ENCODE results near the gene SLC25A47.
A peak's percentile ranks its signal among the peaks of the same experiment; 100 is the strongest.
"Not testable (repeated sequence)": the region's sequence is repeated elsewhere in the genome, so short reads cannot be mapped to it uniquely, and the experiment has no call there.

Gene SLC25A47

DNA sequence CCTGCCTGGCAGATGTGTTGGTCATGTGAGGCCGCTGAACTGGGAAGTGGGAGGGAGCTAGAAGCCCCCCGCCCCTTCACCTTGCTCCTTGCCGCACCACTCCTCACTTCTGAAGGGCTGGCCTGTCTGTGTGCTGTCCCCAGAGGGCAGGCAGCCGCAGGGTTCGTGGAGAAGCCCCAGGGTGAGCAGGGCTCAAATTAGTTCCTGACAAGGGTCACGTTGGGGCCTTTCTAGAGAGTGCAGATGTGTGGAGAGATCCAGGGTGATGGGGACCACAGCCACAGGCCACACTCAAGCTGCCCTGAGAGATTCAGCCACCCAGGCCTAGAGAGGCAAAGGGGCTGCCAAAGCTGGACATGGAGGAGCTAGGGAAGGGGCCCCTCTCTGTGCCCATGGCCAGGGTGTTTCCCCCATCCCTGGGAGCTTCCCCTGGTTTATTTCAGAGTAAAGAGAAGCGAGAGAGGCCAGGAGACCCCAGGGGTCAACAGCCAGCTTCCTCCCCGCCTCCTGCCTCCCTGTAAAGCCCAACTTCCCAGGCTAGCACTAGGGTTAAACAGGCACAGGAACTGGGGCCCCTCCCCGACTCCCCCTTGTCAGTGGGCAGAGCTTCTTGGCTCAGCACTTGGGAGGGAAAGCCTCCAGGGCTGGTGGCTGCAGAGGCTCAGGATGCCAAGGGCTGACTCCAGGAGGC is 33.1 kb upstream of the SLC25A47 start:
- FAIRE-seq, result no peak

DNA sequence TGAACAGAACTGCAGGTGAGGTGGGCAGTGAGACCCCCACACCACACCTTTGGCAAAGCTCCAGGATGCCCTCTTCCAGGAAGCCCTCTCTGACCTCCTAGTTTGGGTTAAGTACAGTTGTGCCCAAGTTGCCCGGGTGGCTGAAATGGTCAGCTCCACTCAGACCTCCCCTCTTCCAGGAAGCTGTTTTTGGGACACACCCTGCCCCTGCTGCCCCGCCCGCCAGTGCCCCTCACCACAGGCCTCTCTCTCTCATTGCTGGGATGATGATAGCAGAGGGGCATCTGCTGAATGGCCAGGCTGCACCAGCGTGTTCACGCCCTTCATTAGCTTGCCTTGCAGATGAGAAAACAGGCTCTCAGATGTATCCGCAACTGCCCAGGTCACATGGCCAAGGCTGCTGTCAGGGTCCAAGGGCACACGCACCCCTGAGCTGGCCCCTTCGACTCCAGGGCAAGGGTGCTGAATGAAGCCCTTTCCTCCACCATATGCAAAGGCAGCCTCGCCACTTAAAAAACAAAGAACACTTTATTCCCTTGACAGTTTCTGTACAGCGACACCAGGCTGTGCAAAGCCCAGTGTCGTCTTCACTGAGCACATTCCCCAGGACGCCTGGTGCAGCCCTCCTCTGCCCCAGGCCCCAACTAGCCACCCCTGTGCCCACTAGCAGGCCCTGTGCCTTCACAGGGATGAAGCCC is 32.4 kb upstream of the SLC25A47 start:
- DNase-seq (ENCODE audit: low spot score) (no peak), FAIRE-seq (no peak)

More for the DNA sequence above, 33.1 kb upstream of the SLC25A47 start:
- DNase-seq (ENCODE audit: low spot score), result no peak

DNA sequence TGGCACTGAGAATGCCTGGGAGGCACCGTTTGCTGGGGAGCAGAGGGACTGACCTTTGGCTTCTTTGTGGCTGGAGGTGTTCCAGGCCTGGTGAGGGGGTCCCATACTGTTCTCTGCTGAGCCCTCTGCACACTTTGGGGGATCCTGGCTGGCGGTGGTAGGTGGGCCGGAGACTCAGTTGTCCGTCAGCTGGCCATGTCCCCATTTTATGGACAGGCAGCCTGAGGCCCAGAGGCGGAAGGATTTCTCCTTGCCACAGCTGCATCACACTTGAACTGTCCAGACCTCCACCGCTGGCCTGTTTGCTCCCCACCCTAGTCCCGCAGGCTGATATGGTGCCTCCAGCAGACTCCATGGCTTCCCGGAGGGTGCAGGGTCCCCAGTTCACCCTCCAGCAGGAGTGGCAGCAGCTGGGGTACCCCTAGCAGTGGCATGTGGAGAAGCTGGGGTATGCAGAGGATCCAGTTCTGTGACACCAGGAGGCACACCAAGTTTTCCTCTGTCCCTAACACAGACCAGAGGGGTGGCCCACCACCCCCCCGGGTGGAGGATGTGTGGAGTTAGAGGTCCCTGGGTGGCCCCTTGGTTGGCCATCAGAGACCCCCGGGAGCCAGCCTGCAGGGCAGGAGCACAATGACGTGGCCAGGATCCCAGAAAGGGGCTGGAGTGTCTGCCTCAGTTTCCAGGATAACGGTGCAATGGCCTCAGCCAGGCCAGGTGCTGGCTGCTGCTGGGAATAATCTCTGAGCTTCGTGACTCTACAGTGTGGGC is 31.6 kb upstream of the SLC25A47 start:
- no peak for DNase-seq (ENCODE audit: low spot score)
- FAIRE-seq, result no peak

DNA sequence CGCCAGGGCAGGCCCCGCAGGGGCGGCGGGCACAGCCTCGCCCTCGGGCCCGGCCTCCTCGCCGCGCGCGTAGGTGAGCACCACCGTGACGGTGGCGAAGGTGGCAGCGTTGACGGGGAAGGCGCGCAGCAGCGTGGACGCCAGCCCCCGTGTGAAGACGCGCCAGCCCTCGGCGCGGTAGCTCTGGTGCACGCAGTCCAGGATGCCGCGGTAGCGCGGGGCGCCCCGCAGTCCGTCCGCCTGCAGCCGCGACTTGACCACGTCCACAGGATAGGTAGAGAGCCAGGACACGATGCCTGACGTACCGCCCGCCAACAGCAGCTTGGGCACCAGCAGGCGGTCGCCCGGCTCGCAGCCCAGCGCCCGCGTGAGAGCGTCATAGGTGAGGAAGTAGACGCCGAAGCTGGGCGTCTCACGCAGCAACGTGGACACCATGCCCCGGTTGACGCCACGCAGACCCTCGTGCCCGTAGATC is 30.8 kb upstream of the SLC25A47 start:
- DNase-seq (ENCODE audit: low spot score), result no peak
- no peak for FAIRE-seq

DNA sequence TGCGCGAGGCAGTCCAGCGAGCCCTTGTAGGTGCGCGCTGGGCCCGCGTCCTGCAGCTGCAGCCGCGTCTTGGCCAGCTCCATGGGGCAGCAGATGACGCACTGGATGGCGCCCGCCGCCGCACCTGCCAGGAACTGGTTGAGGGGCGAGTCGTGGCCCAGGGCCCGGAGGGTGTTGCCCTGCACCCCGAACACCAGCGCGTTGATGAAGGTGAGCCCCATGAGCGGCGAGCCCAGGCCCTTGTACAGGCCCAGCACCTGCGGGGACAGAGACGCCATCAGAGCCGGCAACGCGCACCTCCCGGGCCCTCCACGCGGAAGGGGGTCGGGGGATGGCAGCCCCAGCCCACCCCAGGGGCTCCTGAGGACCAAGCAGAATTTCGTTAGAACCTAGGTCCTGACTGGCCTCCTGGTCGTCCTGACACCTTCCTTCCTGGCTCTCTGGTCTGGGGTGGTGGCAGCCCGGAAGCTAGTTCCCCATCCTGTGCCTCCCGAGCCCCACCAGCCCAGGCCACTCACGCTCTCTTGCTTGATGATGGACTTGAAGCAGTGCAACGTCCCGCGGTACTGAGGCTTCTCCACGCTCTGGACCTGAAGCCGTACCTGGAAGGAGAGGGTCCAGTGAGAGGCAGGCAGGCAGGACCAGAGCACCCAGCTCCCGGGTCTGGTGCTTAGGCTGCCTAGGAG is 30.2 kb upstream of the SLC25A47 start:
- no peak for FAIRE-seq
- no peak for DNase-seq (ENCODE audit: low spot score)

DNA sequence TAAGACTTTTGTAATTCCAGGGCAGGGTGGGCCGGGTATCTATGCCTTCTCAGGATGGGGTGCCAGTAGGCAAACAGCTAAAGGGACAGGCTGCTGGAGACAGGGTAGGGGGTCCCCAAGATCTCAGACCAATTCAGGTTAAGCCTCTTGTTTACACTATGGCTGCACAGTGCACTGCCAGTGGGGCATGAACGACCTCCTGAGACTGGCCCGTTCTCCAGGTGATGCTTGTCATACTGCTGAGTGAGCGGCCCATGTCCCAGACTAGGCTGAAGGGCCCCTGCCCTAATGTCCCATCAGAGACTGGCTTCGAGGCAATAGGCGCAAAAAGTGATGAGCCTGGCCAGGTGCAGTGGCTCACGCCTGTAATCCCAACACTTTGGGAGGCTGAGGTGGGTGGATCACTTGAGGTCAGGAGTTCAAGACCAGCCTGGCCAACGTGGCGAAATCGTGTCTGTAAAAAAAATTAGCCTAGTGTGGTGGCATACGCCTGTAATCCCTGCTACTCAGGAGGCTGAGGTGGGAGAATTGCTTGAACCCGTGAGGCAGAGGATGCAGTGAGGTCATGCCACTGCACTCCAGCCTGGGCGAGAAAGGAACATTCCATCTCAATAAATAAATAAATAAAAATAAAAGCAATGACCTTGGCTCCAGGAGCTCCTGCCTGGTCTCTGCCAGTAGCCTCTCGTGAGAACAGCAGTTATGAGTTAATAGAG is 29.5 kb upstream of the SLC25A47 start:
- DNase-seq (ENCODE audit: low spot score) (no peak), FAIRE-seq (no peak)

DNA sequence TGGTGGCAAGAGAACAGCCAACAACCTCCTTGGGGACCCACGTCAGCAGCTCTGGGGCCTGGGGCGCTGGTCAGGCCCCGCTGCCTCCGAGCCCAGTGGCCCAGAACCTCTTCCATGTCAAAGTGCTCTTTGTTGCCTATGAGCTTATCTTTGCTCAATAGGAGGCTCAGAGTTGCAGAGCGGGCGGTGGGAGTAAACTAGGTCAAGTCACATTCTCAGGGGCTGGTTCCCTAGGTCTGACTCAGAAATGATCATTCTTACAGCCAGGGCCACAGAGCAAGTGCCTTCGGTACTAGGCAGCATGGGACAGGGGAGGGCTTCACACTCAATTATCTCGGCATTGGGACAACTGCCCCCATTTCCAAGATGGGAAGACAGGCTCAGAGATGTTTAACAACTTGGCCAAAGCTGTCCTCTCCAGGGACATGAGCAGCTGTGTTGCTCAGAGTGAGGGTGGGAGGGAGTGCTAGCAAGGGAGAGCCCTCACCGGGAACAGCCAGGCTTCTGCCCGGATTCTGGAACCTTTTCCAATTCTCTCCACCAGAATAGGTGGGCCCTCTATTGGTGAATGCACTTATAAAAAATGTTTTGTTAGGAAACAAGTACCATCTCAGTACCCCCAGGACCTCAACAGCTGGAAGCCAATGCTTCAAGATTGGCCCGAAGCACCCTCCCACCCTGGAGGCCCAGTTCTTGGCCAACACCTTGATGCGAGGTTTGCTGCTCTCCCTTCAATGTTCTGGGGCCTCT is 28.8 kb upstream of the SLC25A47 start:
- DNase-seq (ENCODE audit: low spot score), result peak; percentile 3
- no peak for FAIRE-seq

DNA sequence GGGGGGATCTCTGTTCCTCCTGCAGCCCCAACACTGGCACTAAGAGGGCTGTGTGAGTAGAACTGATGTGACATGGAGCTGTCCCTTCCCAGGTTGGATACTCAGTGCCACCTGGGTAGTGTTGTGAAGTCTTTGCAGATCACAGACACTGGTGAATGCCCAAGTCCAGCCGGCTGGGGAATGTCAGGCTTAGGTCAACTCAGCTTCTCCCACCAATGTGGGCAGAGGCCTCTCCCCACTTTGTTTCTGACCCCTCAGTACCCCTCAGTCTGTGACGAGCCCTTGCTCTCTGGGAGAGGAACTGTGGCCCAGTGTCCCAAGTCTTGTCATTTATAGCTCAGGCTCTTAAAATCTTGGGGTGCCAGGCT is 28.2 kb upstream of the SLC25A47 start:
- FAIRE-seq (no peak), DNase-seq (ENCODE audit: low spot score) (no peak)

DNA sequence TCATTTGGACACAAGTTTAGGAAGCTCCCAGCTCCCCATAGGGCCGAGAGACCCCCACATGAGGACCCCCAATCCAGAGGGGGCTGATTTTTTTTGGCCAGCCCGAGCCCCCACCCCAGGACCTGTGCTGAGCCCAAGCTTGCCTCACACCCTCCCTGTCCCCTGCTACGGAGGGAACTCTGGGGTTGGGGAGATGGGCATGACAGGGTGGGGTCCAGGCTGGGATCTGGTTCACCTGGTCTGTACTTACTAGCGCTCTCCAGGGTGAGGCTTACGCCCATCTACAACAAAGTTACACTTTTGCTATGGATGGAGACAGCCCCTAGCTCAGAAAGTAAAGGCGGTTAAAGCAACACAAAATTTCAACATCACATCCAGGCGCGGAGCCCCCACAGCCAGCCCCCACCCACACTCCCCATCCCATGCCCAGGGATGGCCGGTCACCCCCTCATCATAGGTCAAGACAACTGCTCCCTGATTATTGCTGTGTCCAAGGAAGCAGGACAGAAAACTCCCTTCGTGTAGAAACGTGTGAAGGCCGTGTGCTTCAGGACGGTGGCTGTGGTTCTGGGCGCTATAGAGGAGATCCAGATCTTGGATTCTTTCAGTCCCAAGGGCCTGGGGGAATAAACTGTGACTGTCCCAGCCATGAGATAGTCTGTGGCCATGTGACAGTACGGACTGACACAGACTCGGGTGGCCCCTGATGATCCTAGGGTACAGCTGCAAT is 27.6 kb upstream of the SLC25A47 start:
- FAIRE-seq (no peak), DNase-seq (ENCODE audit: low spot score) (no peak)

DNA sequence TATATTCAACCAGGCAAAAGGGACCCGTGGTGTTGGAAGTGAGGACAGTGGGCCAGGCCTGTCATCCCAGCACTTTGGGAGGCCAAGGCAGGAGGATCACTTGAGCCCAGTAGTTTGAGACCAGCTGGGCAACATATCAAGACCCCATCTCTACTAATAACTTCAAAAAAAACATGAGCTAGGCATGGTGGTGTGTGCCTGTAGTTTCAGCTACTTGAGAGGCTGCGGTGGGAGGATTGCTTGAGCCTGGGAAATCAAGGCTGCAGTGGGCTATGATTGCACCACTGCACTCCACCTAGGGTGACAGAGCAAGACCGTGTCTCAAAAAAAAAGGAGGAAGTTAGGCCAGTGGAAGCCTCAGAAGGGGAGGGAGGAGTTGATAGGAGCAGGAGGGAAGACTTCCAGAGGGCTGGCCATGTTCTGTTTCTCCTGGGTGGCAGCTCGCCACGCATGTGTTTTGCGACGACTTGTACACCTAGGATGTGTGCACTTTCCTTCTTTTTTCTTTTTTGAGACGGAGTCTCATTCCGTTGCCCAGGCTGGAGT is 27.0 kb upstream of the SLC25A47 start:
- FAIRE-seq (no peak), DNase-seq (ENCODE audit: low spot score) (no peak)

DNA sequence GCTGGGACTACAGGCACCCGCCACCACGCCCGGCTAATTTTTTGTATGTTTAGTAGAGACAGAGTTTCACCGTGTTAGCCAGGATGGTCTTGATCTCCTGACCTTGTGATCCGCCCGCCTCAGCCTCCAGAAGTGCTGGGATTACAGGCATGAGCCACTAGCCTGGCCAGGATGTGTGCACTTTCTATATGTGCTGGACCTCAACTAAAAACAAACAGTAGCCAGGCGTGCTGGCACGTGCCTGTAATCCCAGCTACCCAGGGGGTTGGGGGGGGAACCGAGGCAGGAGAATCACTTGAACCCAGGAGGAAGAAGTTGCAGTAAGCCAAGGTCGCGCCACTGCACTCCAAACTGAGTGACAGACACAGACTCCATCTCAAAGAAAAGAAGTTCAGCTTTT is 26.4 kb upstream of the SLC25A47 start:
- not testable (repeated sequence) for FAIRE-seq; DNase-seq (ENCODE audit: low spot score)

DNA sequence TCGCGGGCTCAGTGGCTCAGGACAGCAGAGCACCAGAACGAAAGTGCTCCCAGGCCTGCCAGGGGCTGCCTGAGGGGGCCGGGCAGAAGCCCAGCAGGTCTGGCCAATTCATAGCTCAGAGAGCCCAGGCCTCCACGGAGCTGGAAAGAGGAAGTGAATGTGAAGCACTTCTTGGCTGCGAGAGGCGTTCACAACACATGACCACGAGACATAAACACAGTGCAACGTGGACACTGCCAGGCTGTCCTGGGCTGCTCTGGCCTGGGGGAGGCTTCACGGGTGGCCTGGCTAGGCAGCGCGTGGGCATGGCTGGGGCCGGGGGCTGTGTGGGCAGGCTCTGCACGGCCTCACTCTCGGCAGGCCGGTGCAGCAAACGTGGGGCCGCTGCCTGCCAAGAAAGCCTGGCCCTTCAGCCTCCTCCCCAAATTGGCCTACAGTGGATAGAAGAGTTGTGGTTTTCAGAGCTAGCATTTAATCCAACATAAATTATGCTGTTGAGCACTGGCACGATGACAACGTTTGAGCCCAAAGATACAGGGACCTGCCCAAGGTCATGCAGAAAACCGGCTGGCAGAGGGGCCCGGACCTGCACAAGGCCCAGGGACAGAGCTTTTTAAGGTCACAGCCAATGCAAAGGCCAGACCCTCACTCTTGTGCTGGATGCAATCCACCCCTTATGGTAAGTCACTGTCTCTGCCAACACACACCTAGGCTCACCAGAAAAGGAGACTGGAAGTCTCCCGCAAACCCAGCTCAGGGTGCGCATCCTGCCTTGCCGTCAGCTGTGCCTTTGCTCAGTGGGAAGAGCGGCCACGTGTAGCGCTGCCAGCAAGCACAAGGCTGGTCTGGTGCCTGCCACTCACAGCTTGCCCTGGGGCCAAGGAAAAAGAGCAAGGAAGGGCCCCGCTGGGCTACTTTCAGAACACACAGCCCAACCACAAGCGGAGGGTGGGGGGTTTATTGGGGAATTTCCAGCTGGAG is 25.5 kb upstream of the SLC25A47 start:
- DNase-seq (ENCODE audit: low spot score) (no peak), FAIRE-seq (no peak)

DNA sequence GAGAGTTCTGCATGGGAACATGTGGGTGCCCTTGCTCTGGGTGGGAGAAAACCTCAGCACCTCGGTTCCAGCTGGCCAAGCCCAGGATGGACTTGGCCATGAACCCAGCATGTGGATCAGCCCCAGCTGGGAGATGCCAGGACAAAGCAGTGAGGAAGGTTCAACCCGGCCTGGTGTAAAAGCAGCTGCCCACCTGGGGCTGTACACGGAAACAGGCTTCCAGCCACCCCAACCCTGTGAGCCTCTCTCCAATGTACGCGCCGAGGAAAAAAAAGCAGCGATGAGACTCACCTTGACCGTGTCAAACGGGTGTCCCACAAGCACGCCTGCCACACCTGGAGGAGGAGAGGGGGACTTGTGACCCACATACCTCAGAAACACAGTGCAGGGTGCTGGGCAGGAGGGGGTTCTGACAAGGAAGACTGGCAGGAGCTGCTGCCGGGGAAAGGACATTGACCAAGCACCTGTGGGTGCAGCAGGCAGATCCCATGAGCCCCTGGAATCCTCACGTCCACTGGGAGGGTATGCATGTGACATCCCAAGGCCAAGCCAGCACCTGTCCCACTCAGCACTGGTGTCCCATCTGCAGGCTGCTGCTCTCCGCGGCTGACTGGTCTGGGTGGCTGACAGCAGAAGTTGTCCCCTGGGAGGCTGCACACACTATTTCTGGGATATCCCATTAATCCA is 24.4 kb upstream of the SLC25A47 start:
- DNase-seq (ENCODE audit: low spot score) (no peak), FAIRE-seq (no peak)

DNA sequence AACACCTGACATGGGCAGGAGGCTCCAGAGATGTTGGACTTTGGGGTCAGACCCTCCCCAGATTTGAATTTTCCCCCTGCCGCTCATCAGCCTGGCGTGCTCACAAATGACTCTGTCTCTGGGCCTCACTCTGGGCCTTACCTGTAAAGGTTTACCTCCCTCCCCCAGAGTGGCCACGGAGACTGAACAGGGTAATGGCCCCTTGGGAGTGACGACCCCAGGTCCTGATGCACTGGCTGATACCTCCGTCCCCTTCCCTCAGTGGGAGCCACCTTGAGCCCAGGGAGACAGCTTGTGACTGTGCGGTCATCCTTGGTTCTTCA is 23.9 kb upstream of the SLC25A47 start:
- DNase-seq (ENCODE audit: low spot score) (no peak), FAIRE-seq (no peak)

DNA sequence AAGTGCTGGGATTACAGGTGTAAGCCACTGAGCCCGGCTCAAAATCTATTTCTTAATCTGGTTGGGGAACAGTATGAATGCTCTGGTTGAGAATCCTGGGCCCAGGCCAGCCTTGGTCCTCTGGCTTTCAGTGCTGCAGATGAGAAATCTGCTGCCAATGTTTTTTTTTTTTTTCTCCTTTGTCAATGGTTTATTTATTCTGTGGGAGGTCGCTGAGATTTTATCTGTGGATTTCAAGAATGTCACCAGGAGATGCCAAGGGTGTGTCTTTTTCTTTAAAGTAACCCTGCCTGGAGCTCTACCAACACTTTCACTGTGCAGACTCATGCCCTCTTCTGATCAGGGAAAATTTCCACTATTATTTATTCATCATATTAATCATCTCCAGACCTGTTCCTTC is 20.5 kb upstream of the SLC25A47 start:
- no peak for FAIRE-seq
- no peak for DNase-seq (ENCODE audit: low spot score)

DNA sequence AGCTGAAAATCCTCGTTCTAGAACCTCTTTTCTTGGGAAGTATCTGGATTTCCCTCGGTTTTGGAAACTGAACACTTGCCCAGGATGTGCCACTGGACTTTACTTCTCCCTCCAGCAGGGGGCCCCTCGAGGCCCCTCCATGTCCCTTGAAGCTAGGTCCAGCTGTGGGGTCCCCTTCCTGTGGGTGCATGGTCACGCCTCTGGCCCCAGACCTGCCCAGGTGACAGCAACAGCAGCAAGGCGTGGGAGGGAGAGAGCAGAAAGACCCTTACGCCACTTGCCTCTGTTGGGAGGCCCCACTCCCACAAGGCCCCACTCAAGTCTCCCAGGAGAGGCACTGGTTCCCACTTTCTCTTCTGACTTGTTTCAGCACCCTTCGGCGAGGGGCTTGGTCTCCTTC is 20.0 kb upstream of the SLC25A47 start:
- FAIRE-seq (no peak), DNase-seq (ENCODE audit: low spot score) (no peak)

DNA sequence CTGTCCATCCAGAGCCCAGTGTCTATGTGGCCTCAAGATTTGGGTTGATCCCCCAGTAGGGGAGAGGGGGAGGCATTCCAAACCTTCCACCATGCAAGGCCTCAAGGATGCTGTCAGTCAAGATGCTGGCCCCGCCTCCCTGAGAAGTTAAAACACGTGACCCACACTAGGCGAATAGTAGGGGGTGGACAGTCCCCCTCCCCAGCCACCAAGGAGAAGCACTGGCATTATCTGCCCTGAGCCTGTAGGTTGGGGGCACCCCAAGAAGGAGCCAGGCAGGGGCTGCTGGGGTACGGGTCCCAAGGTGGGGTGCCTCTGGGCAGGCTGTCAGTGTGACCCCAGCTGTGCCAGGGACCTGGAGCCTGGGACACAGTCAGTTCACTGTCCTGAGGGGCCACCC is 19.2 kb upstream of the SLC25A47 start:
- DNase-seq (ENCODE audit: low spot score), result no peak
- FAIRE-seq, result no peak

DNA sequence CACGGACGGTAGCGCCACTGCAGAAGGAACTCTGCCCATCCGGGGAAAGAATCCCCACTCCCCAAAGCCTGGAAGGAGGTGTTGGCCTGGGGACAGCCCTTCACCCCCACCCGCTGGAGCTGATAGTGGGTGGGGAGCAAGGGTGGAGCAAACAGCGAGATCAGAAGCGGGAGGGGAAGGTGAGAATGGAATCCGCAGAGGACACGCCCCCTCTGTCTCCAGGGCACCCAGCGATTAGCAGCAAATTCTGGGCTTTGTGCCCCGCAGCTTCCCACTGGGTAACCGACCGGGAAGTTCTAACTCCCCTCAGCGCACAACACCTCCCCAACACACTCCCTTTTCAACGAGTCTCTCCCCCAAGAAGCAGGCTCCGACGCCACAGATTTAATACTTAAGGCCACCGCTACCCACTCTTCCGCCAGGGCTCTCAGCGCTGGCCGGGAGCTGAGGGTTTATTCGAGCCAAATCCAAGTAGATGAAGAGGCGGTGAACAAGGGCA is 18.3 kb upstream of the SLC25A47 start:
- DNase-seq (ENCODE audit: low spot score), result no peak
- FAIRE-seq, result no peak
